ENCODE data around the gene MALSU1.
"Not testable (repeated sequence)": the region's sequence is repeated elsewhere in the genome, so short reads cannot be mapped to it uniquely, and the experiment has no call there.

MALSU1 gene

DNA sequence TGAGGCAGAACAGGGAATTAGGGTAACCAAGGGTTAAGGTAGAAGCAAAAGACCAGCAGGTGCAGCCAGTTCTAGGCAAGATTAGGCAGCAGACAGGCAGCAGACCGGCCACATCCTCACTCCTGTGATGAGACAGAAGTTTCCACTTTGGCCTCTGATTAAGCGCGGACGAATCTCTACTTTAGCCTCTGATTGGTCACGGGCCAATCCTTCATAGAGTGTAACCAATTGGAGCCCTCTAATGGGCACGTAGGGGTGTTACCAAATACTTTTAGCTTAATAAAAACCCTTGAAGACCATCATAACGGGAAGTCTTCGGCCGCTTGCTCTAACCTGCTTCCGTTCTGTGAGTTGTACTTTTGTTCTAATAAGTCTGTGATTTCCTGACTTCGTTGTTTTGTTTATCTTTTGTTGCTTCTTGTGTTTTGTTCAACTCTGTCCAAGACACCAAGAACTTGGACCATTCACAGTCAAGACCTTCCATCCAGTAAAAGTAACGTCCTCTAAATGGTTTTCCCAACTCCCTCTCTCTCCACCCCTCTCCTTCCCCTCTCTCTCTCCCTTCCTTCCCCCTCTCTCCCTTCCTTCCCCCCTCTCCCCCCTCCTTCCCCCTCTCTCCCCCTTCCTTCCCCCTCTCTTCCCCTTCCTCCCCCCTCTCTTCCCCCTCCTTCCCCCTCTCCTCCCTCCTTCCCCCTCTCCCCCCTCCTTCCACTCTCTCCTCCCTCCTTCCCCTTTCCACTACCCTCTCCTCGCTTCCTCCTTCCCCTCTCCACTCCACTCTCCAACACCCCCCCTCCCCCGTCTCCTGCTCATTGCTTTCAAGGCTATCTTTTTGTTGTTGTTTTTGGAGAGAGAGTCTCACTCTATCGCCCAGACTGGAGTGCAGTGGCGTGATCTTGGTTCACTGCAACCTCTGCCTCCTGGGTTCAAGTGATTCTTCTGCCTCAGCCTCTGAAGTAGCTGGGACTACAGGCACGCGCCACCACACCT is 13.2 kb upstream of the MALSU1 start:
- DNase-seq (ENCODE audit: low spot score): no peak

DNA sequence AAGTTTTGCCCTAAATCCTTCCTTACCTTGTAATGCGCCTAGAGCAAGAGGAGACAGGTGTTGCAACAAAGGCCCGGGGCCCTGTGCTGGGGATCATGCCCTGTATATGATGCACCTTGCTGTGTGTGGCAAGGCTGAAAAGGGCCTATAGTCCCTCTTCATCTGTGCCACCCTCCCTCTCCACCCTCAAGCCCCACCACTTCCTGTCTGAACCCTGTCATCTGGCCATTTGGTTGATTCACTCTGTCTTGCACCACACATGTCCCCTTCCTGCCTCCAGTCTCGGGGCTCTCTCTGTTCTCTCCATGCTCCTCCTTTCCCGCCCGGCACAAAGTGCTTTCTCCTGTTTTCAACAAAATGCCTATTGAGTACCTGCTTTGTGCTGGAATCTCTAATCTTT is 11.5 kb upstream of the MALSU1 start:
- DNase-seq (ENCODE audit: low spot score): no peak

DNA sequence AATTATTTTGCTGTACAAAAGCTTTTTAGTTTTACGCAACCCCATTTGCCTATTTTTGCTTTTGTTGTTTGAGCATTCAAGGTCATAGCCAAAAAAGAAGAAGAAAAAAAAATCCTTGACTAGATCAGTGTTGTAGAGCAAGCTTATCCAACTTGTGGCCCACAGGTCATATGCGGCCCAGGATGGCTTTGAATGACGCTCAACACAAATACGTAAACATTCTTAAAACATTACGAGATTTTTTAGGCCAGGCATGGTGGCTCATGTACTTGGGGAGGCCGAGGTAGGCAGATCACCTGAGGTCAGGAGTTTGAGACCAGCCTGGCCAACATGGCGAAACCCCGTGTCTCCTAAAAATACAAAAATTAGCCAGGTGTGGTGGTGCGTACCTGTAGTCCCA is 8.1 kb upstream of the MALSU1 start:
- no peak for DNase-seq (ENCODE audit: low spot score)

DNA sequence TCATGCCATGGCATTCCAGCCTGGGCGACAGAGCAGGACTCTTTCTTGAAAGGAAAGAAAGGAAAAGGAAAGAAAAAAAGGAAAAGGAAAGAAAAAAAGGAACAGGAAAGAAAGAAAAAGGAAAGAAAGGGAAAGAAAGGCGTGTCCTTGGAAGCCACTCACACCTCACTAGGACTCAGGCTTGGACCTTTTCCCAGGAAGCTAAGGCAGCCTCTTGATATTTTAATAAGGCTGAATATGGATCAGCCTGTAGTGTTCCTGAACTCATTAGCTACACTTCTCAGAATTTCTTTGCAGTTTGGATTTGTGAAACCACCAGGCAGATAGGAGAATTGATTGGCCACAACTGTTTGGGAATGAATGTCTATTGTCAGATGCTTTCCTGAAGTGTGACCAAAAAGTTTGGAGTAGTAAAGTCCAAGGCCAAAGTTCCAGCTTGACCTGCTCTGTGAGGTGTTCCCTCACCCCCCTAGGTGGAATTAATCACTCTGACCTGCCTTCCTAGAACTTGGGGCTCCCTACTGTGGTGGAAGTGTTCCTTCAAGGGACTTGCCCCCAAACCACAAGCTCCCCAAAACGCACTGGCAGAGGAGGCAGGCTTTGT is 7.1 kb upstream of the MALSU1 start:
- DNase-seq (ENCODE audit: low spot score): no peak

DNA sequence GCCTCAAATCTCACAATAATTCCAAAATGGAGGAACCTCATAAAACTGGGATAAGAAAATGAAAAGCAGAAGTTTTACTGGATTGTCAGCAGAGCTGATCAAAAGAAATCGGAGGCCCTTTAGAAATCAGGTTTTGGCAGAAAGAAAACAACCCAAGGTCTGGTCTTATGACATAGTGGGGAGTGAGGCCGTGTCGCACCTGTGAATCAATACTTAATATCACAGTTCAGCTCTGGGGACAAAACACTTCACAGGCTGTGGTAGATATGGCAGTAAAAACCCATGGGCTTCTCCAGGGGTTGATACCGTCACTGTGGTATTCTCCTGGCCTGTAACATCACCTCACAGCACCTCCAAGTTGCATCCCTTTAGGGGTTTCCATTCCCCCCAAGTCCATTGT is 6.5 kb upstream of the MALSU1 start:
- no peak for DNase-seq (ENCODE audit: low spot score)

DNA sequence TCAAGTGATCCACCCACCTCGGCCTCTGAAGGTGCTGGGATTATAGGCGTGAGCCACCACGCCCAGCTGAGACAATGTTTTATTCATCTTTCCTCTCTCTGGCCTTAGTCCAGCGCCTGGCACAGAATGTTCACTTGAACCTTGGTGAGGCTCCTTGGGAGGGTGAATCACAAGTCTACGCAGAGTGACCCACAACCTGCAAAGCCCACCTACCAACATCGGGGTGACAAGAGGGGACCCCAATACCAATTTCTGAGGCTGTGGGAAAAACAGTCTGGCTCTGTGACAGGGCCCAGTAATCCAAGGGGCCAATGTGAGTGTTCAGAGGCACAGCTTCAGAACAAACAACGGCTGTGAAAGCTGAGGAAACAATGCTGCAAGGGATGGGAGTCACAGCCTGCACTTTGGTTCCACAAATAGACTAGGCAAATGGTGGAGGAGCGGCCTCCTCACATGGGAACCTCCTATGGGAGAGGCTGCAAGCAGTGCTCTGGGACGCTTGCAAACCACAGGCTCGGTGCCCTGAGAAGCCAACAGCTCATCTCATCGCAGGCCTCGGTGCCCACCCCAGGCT is 5.6 kb upstream of the MALSU1 start:
- DNase-seq (ENCODE audit: low spot score): no peak

DNA sequence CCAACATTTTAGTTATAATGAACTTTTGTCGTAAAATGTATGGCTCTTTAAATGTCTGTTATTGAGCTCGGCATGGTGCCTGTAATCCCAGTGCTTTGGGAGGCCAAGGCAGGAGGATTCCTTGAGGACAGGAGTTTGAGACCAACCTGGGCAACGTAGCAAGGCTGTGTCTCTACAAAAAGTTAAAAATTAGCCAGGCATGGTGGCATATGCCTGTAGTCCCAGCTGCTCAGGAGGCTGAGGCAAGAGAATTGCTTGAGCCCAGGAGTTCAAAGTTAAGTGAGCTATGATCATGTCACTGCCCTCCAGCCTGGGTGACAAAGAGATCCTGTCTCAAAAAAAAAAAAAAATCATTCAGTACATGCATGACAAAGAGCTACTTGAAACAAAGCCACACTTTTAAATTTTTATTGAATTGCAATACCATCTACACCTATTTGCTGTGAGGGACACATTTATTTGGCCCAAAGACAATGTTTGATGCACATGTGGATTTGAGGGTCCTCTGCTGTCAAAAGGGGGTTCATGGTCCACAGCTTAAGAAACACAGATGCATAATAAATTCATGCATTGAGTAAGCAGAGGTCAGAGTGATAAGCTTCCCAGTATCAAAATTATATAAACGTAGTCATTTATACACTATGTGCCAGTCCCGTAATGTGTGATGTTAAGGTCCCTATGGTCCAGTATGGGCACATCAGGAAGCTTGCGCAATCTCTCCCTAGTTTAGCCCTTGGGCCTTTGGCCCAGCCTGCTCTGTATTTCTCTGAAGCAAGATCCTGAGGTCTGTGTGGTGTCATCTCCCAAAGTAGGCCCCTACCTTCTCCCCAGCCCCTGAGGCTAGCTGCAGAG is 4.4 kb upstream of the MALSU1 start:
- no peak for DNase-seq (ENCODE audit: low spot score)

DNA sequence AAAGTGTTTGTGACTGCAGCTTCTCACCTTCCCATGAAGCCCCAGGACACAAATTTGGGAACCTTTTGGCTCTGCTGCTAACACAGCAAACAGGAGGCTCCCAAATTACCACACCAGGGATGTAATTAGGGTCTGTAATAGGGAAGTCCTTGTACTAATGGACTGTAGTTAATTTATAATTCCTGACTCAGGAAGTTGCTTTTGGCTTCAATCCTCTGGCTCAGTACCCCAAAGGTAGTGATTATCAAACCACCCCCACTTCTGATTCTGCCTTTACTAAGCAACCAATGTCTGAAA is 3.8 kb upstream of the MALSU1 start:
- no peak for DNase-seq (ENCODE audit: low spot score)

DNA sequence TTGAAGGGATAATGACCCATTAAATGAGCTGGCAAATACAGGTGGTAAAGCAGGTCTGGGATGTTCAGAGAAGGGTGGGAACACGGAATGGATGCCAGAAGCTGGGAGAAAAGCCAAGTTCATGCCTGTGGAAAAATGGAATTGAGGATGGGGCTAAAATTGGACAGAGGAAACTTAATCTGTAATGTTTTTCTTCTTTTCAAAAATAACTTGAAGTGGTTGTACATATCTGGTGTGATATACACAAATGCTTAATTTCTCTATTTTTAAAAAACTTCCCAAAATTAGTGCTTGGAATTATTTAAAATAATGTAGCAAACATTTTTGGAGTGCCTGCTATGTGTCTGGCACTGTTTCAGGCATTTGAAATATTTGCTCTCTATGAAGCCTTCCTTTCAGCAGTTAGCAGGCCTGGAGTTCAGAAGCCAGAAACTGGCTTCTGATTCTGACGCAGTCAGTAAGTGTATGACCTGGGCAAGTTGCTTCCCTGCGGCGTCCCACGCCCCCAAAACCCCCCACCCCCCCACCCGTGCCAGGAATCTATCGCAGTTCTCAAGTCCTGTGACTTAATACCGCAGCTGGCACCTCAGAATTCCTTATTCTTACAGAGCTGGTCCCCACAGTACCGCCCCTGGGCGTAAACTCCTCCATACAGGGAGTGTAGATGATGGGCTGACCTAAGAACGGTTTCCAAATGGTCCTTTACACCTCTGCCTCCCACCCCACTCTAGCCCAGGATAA is 828 bp upstream of the MALSU1 start:
- DNase-seq (ENCODE audit: low spot score): no peak

DNA sequence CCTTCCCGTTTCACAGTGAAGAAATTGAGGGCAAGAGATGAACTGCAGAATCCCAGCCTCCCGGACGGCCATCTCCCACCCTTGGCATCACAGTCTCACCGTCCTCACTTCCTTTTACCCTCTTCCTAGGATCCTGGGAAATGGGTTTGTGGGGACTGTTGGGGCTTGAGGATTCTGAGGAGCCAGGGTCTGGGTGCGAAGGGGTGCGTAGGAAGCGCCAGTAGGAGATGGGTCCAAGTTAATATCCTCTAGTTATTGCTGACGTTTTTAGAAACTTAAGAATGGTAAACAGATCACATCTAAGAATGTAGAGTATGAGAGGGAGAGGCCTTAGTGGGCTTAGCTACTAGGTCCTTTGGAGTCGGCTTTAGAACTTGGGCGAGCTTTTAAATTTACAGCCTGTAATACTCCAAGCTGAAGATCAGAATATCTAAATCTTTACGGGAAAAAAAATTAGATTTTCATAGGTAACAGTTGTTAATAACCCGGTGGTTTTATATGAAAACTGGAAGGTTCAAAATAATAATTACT is 696 bp downstream of the MALSU1 start:
- peak; percentile 16 for DNase-seq (ENCODE audit: low spot score)

DNA sequence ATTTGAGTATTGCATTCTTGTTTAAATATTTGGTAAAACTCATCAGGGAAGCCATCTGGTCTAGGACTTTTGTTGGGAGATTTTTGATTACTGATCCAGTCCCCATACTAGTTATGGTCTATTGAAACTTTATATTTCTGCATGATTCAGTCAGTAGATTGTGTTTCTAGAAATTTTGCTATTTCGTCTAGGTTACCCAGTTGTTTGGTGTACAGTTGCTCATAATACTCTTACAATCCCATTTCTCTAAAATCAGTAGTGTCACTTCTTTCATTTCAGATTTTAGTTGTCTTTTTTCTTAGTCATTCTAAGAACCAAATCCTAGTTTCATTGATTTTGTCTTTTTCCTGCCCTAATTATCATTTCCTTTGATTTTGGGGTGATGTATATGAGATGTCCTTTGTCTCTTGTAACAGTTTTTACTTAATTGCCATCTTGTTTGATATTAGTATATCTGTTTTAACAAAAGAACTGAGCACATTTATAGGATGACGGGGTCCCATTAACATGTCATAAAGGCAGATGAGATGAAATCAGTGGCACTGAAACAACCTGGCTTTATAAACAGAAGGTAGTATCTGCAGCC is 7.9 kb downstream of the MALSU1 start:
- no peak for DNase-seq (ENCODE audit: low spot score)

DNA sequence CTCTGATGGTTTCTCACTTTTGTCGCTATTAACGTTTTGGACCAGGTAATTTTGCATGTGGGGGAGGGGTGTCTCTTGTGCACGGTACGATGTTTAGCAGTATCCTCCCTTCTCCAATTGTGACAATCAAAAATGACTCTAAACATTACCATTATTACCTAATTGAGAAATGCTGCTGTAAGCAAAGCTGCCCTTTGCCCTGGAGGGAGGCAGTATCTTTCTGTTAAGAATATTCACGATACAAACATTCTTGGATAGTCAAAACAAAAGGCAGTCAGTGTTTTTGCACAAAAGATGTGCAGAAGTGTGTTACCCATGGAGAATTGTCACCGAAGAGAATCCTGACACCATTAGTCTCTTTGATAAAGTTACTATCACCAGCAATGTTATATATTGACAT is 9.6 kb downstream of the MALSU1 start:
- DNase-seq (ENCODE audit: low spot score): no peak

DNA sequence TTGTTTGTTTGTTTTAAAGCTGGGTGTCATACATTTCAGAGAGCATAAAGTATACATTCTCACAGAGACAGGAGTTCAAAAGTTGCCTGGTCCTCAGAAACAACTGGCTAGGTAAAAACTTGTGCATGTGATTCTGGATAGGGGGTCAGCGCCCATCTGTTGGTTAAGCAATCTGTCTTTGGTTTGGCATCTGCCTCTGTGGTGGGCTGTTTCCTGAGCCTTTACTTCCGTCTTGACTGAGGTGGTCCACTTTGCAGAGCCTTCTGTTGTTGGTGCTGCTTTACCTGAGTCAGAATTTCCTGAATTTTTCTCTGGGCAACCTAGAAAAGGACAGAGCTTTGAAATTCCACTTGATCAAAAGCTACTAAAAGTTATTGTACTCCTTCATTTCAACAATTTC is 13.0 kb downstream of the MALSU1 start:
- DNase-seq (ENCODE audit: low spot score): not testable (repeated sequence)

DNA sequence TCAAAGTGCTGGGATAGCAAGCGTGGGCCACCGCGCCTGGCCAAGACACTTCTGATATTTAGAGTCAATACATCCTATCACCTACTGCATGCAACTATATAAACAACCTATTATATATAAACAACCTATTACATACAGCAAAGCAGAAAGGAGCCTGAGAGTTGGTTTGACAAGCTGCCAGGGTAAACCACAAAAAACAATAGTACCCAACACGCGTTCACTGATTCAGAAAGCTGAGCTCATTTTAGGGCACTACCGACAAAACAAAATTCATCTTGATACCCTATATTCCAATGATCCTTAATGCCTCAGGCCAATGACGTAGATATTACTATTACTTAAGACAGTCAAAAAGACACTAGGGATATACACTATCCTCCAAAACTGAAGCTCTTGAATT is 16.2 kb downstream of the MALSU1 start:
- no peak for DNase-seq (ENCODE audit: low spot score)

DNA sequence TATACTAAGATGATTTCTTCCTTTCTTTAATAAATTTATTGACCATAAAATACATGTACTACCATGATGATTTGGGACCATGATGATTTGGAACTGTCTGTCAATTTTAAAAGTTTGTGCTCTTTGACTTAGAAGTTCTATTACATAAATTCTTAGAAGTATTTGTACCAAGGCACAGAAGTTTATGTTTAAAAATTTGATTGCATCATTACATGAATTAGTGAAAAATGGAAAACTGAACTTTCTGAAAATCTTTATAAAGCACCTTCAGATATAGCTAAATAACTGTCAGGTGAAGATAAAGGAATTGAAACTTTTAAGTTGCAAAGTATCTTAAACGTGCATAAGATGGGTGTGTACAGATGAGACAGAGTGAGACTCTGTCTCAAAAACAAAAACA is 32.0 kb downstream of the MALSU1 start:
- no peak for DNase-seq (ENCODE audit: low spot score)

DNA sequence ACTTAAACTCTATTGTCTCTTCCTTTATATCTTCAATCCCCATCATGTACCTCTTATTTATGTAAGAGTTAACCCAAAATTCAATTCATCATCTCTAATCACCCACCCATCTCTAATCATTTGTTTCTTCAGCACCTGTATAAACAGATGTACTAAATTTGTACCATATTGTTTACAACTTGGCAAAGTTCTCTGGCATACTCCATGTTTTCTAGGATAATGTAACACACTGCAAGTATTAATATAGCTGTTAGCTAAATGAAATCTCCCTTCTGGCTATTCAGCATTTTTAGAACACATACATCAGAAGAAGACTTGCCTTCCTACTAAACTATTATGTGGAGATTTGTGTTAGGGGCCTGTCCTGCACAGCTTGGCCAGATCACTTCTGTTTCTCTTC is 33.1 kb downstream of the MALSU1 start:
- no peak for DNase-seq (ENCODE audit: low spot score)

DNA sequence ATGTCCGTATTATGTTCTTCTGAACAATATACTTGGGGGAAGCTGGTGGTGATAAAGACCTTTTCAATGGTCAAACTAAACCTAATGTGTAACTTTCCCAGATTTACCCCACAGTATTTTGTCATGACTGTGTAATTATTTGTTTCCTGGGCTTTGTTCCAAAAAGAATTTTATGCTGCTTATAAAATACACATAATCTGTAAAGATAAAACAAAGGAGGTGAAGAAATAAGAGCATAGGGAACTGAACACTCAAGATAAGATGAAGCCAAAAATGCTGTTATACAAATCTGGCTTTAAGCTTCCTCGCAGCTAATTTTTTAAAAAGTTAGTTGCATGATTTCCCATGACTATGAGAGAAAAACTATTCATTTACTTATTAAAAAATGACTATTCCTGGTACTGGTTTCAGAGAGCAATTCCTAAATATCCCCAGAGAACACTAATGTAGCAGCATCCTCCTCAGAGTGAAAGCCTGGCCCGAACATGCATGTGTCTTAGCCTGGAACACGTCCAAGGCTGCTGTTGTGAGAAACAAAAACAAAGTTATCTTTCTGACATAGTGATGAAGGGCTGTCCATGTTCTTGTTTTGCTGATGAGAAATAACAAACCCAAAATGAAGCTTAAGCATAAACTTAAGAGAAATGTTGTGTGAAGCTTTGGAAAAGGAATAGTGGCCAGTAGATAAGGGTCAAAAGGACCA is 33.9 kb downstream of the MALSU1 start:
- no peak for DNase-seq (ENCODE audit: low spot score)

DNA sequence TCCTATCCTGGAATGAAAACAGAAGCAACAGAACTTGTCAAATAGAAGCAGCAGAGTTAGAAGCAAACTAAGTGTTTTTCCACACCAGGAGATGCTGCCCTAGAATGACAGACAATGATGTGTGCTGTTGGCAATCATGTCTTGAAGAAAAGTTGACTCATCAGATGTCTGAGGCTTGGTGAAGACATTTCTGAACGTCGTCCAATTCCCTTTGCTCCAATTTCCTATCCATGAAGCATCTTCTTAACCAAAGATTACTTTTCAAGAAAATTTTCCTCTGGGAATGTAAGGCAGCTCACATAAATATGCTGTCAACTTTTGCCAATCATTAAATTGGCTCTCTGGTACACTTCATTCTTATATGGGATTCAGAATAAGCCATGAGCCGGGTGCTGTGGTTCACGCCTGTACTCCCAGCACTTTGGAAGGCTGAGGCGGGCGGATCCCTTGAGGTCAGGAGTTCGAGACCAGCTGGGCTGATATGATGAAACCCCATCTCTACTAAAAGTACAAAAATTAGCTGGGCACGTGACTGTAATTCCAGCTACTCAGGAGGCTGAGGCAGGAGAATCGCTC is 34.6 kb downstream of the MALSU1 start:
- no peak for DNase-seq (ENCODE audit: low spot score)

DNA sequence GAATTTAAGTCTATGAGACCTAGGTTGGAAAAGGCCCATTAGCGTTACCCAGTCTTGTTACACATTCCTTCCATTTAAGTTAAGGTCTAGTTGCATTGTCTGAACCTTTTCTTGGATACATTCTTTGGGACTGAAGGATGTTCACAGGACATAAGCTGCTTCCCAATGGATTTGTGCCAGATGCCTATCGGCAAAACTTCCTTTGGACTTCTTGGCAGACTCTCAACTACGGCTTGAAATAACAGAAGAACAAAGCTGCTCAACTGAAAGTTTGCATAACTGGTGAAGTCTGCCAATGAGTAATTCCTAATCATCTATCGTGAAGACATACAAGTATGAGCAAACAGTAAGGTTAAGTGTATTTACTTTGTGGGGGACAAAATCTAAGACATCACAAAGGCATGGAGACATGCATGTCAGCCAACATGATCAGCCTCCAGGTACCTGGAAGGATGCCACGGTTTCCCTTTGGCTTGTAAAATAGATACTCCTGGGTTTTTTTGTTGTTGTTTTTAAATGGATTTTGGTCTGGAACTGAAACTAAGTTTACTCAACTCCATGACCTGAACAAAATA is 35.4 kb downstream of the MALSU1 start:
- DNase-seq (ENCODE audit: low spot score): peak; percentile 28

DNA sequence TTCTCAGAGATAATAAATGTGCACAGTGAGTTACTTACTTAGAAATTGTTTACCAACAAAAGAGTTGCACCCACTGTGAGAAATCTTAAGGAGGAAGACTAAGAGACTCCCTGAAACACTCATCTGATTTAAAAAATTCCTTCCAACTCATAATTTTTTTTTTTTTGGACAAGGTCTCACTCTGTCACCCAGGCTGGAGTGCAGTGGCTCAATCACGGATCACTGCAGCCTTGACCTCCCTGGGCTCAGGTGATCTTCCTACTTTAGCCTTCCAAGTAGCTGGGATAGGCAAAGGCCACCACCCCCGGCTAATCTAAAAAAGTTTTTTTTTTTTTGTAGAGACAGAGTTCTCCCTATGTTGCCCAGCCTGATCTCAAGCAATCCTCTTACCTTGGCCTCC is 36.0 kb downstream of the MALSU1 start:
- DNase-seq (ENCODE audit: low spot score): no peak
